HG02885 (cell line): ENCODE measurements around the gene FGF1.

ENCODE experiments used
- ATAC-seq: cut with Tn5 transposase; IDR thresholded peaks from one replicate; pipeline ENCODE4 v1.9.1; 2021; ENCODE audit warnings: mild to moderate bottlenecking; ENCODE audit not compliant: unreplicated experiment, poor library complexity

The FGF1 gene

DNA sequence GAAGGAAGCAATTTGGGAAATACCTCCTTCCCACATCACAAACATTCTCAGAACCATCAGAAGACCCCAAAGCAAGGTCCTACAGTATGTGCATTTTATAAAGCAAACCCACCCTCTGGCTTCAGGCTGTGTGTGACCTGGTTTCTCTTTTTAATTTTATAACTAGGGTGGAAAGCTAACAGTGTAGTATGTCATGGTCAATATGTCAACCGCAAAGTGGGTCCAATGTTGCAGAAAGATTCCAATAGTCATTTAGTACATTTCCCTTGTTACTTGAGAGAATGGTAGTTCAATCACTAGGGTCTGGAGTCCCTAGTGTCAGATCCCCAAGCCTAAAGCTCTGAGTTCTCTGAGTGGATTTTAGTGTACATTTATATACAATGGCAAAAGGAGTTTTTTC, 96.2 kb downstream of the FGF1 start:
- ATAC-seq = no peak

DNA sequence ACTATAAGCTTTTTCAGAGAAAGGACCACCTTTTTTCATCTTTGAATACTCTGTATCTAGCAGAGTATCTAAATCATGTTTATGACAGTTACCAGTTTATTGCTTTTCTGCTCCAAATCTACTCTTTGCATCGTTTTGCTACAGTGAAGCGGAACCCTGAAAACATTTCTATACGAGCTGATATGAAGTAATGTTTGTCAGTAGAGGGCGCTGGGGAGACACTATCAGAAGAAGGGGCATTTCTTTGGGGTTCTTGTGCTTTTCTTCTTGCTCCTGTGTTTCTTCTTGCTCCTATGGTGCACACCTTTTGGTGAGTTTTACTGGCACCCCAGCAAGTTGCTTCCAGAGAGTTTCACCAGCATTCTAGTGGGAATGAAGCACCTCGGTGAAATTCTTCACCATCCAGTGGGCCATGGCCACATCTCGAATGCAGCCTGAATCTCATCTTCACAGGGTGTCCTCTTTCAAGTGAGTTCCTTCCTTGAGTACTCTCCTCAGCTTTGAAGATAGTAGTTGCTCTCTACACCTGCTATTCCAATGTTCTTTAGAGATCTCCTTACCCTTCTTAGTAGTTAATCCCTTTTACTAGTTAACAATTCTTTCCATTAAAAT, 98.4 kb downstream of the FGF1 start:
- no peak for ATAC-seq

DNA sequence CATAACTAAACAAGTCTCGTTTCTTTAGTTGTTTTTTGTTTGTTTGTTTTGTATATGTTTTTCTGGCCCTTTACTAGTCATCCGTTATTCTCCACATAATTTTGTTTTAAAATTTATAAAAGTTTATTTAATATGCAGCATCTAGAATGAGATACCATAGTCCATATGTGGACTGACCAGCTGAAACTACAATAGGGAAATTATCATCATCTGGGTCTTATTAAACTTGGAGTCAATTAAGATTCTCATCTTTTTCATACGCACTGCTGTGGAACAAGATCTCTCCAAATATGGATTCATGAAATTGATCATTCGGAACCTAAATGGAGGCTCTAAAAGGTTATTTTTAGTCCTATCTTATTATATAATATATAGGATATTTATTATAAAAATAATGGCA, 99.3 kb downstream of the FGF1 start:
- no peak for ATAC-seq

DNA sequence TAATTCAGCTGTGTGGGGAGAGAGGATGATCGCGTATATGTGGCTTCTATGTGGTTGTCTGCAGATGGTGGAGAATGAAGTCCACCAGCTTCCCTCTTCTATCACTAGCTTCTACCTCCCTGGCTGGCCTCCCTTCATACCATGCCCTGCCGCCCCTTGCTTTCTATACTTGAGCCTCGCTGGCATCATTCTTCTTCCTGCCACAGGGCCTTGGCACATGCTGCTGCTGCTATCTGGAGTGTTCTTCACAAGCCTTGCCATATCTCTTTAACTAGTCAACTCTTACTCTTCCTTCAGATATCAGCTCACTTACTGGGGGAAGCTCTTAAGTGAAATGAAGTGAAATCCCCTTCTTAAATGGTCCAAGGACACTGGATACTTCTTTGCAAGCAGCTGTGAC, 100.4 kb downstream of the FGF1 start:
- no peak for ATAC-seq

DNA sequence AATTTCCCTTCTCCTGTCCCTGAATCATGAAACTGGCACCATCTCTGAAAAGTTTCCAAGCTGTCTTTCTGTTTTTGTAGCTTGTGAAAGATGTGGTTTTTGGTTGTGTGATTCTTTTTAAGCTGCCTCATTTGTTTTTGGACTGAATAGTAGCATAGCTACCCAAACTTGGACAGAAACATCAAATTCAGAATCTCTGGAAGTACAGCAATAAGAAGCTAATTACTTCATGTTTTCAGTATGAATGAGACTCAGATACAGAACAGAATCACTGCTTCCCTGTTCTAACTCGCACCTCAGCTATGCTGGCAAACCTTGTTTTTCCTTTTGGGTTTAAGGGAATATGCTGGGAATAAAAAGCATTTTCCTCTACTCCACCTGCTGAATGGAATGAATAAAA, 101.0 kb downstream of the FGF1 start:
- ATAC-seq = no peak

DNA sequence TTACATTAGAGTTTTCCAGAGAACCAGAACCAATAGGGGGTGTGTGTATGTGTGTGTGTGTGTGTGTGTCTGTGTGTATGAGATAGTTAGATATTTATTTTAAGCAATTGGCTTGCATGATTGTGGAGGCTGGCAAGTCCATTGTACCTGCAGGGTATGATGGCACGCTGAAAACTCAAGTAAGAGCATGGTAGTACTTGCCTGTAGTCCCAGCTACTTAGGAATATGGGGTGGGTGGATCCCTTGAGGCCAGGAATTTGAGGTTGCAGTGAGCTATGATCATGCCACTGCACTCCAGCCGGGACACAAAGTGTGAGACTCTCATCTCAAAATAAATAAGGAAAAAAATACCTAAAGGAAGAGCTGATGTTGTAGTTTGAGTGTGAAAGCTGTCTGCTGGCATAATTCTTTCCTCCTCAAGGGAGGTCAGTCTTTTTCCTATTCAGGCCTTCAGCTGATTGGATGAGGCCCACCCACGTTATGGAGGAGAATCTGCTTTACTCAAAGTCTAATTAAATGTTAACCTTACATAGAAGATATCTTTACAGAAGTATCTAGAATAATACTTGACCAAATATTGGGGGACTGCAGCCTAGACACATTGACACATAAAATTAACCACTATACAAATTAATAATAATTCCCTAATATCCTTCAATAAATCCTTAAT, 107.6 kb downstream of the FGF1 start:
- no peak for ATAC-seq

DNA sequence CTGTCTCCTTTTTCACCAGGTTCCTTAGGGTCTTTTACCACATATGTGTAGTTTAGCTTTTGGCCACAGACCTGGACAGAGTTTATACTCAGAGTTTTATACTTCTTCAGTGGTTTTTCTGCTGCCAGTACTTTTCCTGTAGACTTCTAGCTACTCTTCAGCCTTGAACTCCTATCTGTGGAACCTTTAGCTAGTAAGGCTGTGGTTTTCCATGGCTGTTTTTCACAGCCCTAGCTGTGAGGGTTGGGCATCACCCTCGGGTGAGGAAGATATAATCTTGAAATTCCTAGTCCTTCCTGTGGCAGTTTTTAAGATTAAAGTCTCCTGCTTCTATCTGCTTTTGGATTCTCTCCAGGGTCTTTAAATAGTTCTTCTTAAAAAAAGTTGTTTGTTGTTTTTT, 109.1 kb downstream of the FGF1 start:
- no peak for ATAC-seq

DNA sequence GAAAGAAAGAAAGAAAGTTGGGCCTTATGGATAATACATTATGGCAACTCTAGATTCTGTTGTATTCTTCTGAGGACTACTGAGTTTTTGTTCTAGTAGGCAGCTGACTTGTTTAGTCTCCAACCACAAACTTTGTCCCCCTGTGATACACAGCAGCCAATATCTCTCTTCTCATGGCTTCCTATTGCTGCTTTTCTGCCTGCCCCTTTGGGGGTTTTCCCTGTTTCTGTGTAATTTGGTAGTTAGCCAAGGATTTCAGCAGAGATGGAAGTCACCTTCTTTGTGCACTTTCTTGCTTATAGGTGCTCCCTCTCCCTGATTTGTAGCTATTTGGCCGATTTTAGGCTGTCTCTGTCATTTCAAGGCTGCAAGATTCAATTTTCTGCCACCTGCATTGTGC, 109.6 kb downstream of the FGF1 start:
- no peak for ATAC-seq

DNA sequence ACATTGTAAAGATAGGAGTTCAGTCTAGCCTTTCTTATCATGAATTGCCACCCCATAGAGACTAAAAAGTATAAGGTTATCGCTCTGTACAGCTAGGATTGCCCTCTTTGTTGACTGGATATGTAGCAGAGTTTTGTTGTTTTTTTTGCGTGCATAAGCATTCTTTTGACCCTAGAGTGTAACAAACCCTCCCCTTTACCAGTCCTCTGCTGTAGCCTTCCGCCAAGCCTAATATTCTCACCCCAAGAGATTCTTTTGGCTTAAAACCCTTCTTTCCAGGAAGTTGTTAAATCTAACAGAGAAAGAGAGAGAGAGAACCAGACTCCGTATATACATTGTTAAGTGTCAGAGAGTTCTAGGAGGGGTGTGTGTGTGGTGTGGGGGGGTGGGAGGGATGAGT, 113.9 kb downstream of the FGF1 start:
- ATAC-seq = no peak

DNA sequence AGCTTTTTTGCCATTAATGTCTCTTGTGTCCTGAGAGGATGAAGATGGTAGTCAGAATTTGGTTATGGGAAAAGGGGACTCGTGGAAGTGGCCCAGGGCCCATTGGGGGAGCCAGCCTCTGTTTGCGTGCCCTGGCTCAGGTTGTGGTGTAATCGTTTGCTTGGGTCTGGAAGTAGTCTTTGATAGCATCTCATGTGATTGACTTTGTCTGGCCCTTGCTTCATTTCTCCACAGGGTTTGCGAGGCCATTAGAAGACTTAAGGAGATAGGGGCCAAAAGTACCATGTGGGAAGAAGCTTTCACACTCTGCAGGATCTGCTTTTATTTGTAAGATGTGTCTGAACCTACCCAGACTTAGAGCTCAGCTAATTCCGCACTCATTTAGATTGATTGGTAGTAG, 114.5 kb downstream of the FGF1 start:
- no peak for ATAC-seq

DNA sequence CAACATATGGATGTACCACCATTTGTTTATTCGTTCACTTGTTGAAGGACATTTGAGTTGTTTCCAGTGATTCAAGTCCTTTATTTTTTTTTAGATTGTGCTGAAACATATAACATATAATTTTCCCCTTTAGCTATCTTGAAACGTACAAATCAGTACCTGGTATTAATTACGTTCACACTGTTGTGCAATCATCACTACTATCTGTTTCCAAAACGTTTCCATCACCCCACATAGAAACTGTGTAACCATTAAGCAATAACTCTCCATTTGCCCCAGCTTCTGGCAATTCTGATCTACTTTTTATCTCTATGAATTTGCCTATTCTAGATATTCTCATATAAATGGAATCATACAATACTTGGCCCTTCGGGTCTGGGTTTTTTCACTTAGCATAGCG, 116.0 kb downstream of the FGF1 start:
- no peak for ATAC-seq

DNA sequence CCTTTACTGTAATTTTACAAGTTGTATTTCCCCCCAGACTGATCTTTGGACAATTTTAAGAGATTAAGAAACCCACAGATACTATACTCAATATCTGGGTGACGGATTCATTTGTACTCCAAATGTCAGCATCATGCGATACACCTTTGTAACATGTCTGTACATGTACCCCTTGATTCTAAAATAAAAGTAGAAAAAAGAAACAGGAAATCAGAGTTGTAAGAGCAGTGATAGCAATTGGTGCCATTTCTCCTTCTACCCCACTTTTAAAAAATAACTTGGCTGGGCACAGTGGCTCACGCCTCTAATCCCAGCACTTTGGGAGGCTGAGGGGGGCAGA, 116.9 kb downstream of the FGF1 start:
- no peak for ATAC-seq

DNA sequence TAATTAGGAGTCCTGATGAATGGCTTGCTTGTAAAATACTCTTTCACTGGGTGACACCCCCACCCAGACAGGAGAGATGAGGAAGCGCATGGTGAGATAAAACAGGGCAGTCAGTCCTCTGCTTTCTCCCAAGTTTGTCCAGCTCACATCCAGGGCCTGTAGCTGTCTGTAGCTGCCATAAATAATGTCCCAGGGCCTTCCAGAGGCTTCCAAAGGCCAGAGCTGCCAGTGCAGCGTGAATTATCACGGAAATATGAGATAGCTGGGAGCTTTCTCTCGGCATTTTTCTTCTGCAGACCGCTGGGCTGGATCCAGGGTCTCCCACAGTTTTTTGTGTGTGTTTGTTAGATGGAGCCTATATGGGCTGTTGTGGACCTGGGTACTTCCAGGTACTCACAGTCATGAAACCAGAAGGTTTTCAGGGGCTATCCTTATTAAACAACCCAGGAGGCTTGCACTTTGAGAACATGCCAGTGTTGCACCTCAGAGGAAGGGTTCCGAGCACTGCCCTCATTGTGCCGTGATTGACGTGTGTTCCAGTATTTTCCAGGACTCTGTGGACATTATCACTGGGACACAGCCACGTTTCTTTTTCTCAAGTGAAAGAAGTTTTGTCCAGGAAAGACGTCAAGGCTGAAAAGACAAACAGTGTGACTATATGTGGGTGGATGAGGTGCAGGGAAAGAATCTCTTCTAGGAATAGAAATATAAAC, 117.5 kb downstream of the FGF1 start:
- no peak for ATAC-seq

DNA sequence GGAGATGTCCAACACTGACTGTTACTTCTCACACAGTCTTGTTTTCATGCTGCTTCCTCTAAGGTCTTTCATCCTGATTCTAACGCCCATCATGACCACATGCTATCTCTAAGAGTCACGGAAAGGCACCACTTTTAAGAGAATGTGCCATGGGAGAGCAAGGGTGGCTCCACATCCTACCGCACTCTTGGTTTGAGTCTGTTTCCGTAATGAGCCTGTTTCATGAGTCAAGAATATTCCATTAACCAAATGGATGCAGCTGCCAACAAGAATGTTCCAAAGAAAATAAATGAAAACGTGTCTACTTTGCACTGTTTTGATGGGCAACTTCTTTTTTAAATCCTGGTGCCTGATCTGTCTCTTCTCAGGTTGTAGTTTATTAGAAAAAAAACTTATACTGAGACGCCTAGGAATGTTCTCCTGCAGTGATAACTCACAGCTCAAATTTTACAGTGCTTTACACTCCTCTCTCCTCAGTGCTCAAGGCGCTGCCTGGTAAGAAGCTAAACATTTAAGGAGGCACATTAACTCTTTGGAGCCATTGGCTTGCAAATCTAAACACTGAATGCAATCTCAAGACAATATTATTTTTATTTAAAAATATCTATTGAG, 124.3 kb downstream of the FGF1 start:
- no peak for ATAC-seq

DNA sequence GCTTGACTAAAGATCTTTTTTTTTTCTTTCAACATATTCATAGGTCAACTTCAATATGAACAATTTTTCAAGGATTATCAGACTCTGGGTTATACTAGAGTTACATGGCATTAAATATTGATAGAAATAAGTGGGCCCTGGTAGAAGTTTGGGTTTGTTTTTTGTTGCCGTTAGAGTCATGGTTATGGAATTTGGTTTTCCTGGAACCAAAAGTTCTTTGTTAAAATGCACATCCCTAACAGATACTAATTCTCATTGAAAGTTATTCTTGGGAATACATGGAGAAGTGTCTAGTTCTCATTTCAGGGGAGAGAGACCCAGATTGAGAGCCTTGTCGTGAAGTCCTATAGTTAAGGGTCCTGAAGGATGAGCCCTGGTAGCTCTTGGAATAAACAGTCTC, 124.9 kb downstream of the FGF1 start:
- no peak for ATAC-seq

DNA sequence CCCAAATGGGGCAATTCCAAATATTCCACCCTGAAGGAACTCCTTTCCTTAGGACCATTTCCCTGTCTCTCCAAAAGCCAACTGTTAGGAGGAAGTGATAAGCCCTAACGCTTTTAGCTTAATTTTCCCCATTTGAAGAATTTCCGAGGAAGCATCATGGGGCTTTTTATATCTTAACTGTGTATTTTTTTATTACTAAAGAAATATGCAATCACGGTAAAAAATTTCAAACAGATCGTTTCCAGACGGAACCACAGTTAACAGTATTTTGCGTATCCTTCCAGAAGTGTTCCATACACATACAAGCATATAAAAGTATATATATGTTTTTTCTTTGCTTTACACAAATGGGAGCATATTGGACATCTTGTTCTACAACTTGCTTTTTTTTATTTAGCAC, 133.8 kb downstream of the FGF1 start:
- ATAC-seq = no peak

DNA sequence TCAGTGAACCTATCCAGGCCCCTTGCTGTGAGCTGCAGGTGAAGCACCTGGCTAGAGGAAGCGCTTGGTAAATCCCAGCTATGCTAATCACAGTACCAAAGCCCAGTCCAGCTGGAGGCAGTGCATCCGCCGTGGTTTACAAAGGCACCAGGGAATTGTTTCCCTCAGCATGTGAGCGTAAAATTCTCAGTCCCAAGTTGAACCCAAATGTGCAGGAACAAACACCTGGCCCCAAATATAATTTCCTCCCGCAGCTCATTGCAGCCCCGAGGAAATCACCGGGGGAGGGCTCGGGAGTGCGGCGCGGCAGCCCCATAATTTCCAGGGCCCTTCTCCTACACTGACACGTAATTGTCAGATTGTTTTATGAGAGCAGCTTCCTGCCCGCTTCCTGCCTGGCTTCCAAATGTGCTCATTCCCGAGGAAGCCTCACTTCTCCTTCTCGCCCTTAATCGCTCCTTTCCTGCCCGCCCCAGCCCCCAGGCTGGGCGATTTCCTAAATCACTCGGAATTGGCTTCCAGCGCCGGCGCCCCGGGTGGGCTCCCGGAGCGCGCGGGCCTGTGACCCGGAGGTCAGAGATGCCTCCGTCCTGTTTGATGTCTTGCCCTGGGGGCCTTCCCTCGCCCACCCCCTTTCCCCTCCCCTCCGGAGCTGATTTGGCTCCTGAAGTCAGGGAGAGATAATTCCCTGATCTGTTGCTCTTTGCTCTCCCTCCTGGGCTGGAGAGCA, 134.4 kb downstream of the FGF1 start:
- ATAC-seq = no peak

DNA sequence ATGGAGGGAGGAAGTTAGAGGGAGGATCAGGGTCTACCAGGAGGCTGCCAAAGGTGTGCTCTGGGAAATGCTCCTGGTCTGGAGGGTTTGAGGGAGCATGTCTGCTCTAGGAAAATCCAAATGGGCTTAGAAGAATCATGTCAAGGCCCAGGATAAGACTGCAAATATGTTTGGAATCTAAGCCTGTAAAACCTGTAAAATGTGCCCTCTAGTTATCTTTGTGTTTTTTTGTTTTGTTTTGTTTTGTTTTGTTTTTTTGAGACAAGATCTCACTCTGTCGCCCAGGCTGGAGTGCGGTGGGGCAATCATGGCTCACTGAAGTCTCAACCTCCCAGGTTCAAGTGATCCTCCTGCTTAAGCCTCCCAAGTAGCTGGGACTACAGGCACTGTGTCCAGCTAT, 135.4 kb downstream of the FGF1 start:
- no peak for ATAC-seq

DNA sequence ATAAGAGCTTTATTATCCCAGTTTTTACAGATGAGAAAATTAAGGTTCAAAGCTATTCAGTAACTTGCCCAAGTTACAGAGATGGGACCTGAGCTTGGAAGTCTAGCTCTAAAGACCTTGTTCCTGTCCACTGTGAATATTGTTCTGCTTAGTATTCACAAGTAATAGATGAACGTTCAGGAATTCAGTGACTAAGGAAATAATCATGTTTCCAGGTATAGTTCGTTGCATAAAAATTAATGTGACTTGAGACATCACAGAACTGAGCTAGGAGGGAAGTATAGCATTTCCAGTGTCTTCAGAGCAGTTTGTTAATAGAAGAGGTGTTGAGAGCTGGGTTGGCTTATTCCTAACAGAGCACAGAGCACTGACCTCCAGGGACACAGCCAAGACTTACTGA, 136.1 kb downstream of the FGF1 start:
- ATAC-seq = no peak

DNA sequence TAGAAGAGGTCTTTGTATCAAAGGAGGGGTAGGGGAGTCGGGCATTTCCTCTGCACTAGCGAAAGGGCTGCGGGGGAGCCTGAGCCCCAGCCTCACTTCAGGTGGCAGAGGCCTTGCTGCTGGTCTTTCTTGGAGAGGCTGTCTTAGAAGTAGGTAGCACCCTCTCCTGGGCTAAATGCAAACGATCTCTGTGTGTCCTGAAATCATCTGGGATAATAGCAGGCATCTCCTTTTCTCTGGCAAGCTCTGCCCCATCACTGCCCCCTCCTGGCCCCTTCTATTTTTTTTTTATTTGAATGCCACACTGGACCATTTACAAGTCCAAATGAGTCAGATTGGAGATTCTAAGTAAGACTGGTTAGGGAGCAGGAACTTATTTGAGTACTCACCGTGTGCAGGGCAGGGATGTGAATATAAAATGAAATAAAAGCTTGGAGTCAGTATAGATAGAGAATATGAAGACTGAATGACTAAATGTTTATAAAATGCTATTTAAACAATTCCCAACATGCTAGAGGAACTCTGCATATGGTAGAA, 137.1 kb downstream of the FGF1 start:
- ATAC-seq = no peak
